ENCODE measurements around the gene SETD7.

- TF ChIP-seq CTCF (IDR thresholded peaks at IDR 0.05) (no peak), POLR2A (IDR thresholded peaks at IDR 0.05) (no peak)
These were observed 6.2 kb upstream of the SETD7 start for GRCh38 chr4:139562067-139562684.
